Parathyroid adenoma (tissue), 2 donors: ENCODE measurements around the gene PIK3C2A.

Experiments used
- H2AFZ ChIP-seq: fragments of 300-600 bp; sonication (generic); one replicate; pipeline ENCODE4 v1.7.0; 2017; ENCODE audit warnings: antibody characterized with exemption, mild to moderate bottlenecking
- H3K27ac ChIP-seq: fragments of 300-600 bp; sonication (generic); one replicate; pipeline ENCODE4 v1.7.0; 2017
- H3K27me3 ChIP-seq: fragments of 300-600 bp; sonication (generic); one replicate; pipeline ENCODE4 v1.7.0; 2017; ENCODE audit warnings: low read length; ENCODE audit not compliant: control insufficient read depth, insufficient read depth
- H3K36me3 ChIP-seq: fragments of 300-600 bp; sonication (generic); one replicate; pipeline ENCODE4 v1.7.0; 2017; ENCODE audit warnings: low read length; ENCODE audit not compliant: control insufficient read depth, insufficient read depth
- H3K4me1 ChIP-seq: fragments of 300-600 bp; sonication (generic); one replicate; pipeline ENCODE4 v1.7.0; 2017; ENCODE audit warnings: control low read depth
- H3K4me2 ChIP-seq: fragments of 300-600 bp; sonication (generic); one replicate; pipeline ENCODE4 v1.7.0; 2017; ENCODE audit warnings: low read length
- H3K4me3 ChIP-seq: fragments of 300-600 bp; sonication (generic); one replicate; pipeline ENCODE4 v1.7.0; 2017; ENCODE audit warnings: low read depth, low read length
- H3K79me2 ChIP-seq: fragments of 300-600 bp; sonication (generic); one replicate; pipeline ENCODE4 v1.7.0; 2017; ENCODE audit warnings: control low read depth
- H3K9ac ChIP-seq: fragments of 300-600 bp; sonication (generic); one replicate; pipeline ENCODE4 v1.7.0; 2017; ENCODE audit warnings: mild to moderate bottlenecking
- H3K9me3 ChIP-seq: fragments of 300-600 bp; sonication (generic); one replicate; pipeline ENCODE4 v1.7.0; 2017; ENCODE audit warnings: low read length; ENCODE audit not compliant: control insufficient read depth
- CTCF ChIP-seq: fragments of 300-600 bp; sonication (generic); IDR thresholded peaks from one replicate; pipeline ENCODE4 v1.7.0; 2017; ENCODE audit warnings: antibody characterized with exemption, mild to moderate bottlenecking
- donor health status: primary hyperparathyroidism.

The PIK3C2A gene, protein sequence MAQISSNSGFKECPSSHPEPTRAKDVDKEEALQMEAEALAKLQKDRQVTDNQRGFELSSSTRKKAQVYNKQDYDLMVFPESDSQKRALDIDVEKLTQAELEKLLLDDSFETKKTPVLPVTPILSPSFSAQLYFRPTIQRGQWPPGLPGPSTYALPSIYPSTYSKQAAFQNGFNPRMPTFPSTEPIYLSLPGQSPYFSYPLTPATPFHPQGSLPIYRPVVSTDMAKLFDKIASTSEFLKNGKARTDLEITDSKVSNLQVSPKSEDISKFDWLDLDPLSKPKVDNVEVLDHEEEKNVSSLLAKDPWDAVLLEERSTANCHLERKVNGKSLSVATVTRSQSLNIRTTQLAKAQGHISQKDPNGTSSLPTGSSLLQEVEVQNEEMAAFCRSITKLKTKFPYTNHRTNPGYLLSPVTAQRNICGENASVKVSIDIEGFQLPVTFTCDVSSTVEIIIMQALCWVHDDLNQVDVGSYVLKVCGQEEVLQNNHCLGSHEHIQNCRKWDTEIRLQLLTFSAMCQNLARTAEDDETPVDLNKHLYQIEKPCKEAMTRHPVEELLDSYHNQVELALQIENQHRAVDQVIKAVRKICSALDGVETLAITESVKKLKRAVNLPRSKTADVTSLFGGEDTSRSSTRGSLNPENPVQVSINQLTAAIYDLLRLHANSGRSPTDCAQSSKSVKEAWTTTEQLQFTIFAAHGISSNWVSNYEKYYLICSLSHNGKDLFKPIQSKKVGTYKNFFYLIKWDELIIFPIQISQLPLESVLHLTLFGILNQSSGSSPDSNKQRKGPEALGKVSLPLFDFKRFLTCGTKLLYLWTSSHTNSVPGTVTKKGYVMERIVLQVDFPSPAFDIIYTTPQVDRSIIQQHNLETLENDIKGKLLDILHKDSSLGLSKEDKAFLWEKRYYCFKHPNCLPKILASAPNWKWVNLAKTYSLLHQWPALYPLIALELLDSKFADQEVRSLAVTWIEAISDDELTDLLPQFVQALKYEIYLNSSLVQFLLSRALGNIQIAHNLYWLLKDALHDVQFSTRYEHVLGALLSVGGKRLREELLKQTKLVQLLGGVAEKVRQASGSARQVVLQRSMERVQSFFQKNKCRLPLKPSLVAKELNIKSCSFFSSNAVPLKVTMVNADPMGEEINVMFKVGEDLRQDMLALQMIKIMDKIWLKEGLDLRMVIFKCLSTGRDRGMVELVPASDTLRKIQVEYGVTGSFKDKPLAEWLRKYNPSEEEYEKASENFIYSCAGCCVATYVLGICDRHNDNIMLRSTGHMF (N-terminal part only)

DNA sequence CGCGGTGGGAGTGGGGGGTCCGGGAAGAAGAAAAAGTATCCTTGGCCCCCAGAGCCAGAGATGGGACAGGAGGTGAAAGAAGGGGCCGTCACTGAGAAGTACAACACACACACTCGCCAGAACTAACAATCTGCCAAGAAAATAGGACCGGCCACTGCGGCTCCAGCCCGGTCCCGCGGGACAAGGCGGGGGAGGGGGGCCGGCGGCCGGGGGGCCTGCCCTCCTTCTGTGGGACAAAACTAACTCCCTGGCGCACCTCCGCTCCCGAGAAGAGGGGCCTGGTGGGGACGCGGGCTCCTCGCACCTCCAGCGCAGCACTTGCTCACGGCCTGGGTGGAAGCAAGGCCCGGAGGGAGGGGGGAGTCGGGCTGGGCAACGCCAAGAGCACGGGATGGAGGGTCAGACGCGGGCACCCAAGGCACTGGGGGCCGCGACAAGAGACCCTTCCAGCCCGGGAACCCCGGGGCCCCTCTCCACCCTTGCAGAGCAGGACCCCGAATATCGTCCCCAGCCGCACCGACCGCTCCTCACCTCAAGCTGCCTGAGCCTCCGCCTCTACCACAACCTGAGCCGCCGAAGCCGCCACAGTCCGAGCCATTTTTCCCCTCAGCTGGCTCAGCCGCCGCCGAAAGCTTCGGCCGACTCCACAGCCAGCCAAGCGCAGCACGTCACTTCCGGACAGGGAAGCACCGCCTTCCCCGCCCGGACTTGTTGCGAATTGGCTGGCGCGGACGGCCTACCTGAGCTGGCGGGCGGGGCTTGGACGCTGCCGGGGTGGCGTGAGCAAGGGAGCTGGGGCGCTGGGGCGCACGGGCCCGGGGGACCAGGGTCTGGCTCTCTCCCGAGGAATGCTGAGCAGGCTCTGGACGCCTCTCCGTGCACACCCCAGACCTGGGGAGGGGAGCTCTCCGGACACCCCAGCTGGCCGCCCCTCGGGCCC is at the start of gene PIK3C2A:
TSS of gene PIK3C2A (minus strand) at position 670 of the 940 bp plus-strand sequence. CDS start 38,245 bp downstream, outside the sequence.
- Histone ChIP-seq H3K27me3 (no peaks in the 10 kb centered on the region), H3K4me1 (peaks cover 7% of the 10 kb centered on the region), H3K9ac (peak within 1 kb of the TSS; percentile 50), H3K9me3 (no peaks in the 10 kb centered on the region), H3K79me2 (peaks cover 17% of the 10 kb centered on the region), H3K4me2 (peak within 1 kb of the TSS; percentile 98), H3K27ac (peak within 1 kb of the TSS; percentile 95), H3K4me3 (peak within 1 kb of the TSS; percentile 88), H2AFZ (peak within 1 kb of the TSS; percentile 95), H3K36me3 (no peaks in the 10 kb centered on the region)
- TF ChIP-seq CTCF = no peak

DNA sequence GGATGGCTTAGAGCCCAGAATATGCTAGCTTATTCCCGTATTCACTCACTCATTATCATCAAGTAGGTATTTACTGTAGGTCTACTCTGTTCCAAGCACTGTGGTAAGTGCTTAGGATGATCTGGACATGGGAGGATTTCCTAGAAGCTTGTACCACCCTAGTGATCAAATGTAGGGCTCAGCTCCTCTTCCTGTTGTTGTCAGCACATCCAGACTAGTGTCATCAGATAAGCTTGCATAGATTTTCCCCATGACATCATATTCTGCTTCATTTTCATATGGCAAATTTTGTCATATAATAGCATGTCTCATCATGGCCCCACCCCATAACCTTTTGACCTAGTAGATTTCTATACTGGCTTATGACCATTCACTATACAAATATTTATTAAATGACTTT is 49.4 kb upstream of the PIK3C2A start:
- TF ChIP-seq CTCF = no peak
- Histone ChIP-seq H3K9ac (no peak overlapping the region), H3K27ac (no peak overlapping the region), H2AFZ (no peak overlapping the region), H3K36me3 (no peaks in the 10 kb centered on the region), H3K4me1 (no peaks in the 10 kb centered on the region), H3K27me3 (no peaks in the 10 kb centered on the region), H3K4me3 (no peak overlapping the region), H3K9me3 (no peaks in the 10 kb centered on the region), H3K4me2 (no peak overlapping the region), H3K79me2 (no peaks in the 10 kb centered on the region)

DNA sequence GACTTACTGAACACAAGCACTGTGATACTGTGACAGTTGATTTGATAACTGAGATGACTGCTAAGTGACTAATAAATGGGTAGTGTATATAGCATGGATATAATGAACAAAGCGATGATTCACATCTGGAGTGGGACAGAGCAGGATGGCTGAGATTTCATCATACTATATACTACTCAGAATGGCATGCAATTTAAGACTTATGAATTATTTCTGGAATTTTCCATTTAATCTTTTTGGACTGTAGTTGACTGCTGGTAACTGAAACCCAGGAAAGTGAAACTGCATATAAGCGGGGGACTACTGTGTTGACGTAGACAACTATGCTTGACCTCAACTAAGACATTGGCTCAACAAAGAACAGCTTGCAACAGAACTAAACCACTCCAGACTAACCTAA is 48.7 kb upstream of the PIK3C2A start:
- no peak for TF ChIP-seq CTCF
- no peaks in the 10 kb centered on the region for H3K36me3 ChIP-seq
- H3K4me2 ChIP-seq = no peak overlapping the region
- no peak overlapping the region for H3K27ac ChIP-seq
- H3K4me1 ChIP-seq = no peaks in the 10 kb centered on the region
- no peak overlapping the region for H2AFZ ChIP-seq
- H3K4me3 ChIP-seq = no peak overlapping the region
- no peaks in the 10 kb centered on the region for H3K27me3 ChIP-seq
- no peaks in the 10 kb centered on the region for H3K79me2 ChIP-seq
- no peak overlapping the region for H3K9ac ChIP-seq
- H3K9me3 ChIP-seq = no peaks in the 10 kb centered on the region

DNA sequence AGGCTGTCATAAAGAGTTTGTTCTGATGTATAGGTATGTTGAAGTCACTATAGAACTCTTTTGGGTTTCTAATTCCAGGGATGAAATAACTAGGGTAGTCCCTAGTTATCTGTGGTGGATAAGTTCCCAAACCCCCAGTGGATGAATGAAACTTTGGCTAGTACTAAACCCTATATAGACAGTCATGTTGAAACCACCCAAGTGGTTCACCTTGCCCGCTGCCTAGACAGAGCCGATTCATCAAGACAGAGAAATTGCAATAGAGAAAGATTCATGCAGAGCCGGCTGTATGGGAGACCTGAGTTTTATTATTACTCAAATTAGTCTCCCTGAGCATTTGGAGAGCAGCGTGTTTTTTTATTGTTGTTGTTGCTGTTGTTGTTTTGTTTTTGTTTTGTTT is 44.9 kb upstream of the PIK3C2A start:
- H3K9me3 ChIP-seq = no peaks in the 10 kb centered on the region
- no peak overlapping the region for H3K4me3 ChIP-seq
- no peak for TF ChIP-seq CTCF
- no peaks in the 10 kb centered on the region for H3K36me3 ChIP-seq
- H2AFZ ChIP-seq = no peak overlapping the region
- H3K9ac ChIP-seq = no peak overlapping the region
- H3K27me3 ChIP-seq = no peaks in the 10 kb centered on the region
- no peak overlapping the region for H3K4me2 ChIP-seq
- H3K79me2 ChIP-seq = no peaks in the 10 kb centered on the region
- H3K27ac ChIP-seq = no peak overlapping the region
- H3K4me1 ChIP-seq = no peaks in the 10 kb centered on the region
